Neural crest cell (in vitro differentiated cells): ENCODE results near the gene TNRC6B. TPM values are rescaled to one million over a fixed set of nuclear protein-coding genes. Genes with fewer than 3 reads are reported as not detected.

Experiments used
- DNase-seq: peaks from one replicate; pipeline ENCODE4 v3.0.0; 2021; ENCODE audit warnings: low read depth, mixed read lengths, low spot score
- H3K27ac Mint-ChIP-seq: one replicate; pipeline ENCODE4 v1.8.0; 2021; ENCODE audit warnings: mild to moderate bottlenecking, mixed read lengths; ENCODE audit not compliant: unreplicated experiment
- H3K27me3 Mint-ChIP-seq: 2 replicates; pipeline ENCODE4 v1.8.0; 2021; ENCODE audit warnings: low read depth, mild to moderate bottlenecking, mixed read lengths
- H3K36me3 Mint-ChIP-seq: 2 replicates; pipeline ENCODE4 v1.8.0; 2021; ENCODE audit warnings: low read depth, mild to moderate bottlenecking, mixed read lengths
- H3K4me1 Mint-ChIP-seq: 2 replicates; pipeline ENCODE4 v1.8.0; 2021; ENCODE audit warnings: mixed read lengths
- H3K4me3 Mint-ChIP-seq: one replicate; pipeline ENCODE4 v1.8.0; 2021; ENCODE audit warnings: mild to moderate bottlenecking, mixed read lengths
- H3K9me3 Mint-ChIP-seq: 2 replicates; pipeline ENCODE4 v1.8.0; 2021; ENCODE audit warnings: mixed read lengths
- CTCF ChIP-seq: fragments of 200-600 bp; sonication (generic); conservative IDR thresholded peaks from 2 replicates; pipeline ENCODE4 v1.5.0; 2021; ENCODE audit warnings: antibody characterized with exemption, mild to moderate bottlenecking
- total RNA-seq: library from RNA; stranded (reverse); gene quantifications from 2 replicates; pipeline ENCODE4 v1.2.1, GENCODE V29; 2021

Gene TNRC6B
- total RNA-seq, 1 donor from 2014 or later, result 36.8 TPM

GRCh38 chr22:40346185-40347118 is 168.7 kb downstream of the TNRC6B start, which contains the start of gene ADSL:
TSS of gene ADSL (plus strand) at chr22:40346500. CDS start at chr22:40346559, 59 bp downstream.
- H3K9me3 Mint-ChIP-seq, result no peaks in the 10 kb centered on the region
- peak within 1 kb of the TSS; percentile 98 for H3K4me3 Mint-ChIP-seq
- H3K4me1 Mint-ChIP-seq, result peaks cover 18% of the 10 kb centered on the region
- H3K27ac Mint-ChIP-seq, result peak within 1 kb of the TSS; percentile 97
- peak; percentile 86 for DNase-seq
- H3K27me3 Mint-ChIP-seq, result no peaks in the 10 kb centered on the region
- peak; percentile 19 for TF ChIP-seq CTCF
- no peaks in the 10 kb centered on the region for H3K36me3 Mint-ChIP-seq

- DNase-seq, result no peak
- no peaks in the 10 kb centered on the region for H3K9me3 Mint-ChIP-seq
- H3K27ac Mint-ChIP-seq, result no peak overlapping the region
- peak overlapping the region; percentile 98 for H3K4me3 Mint-ChIP-seq
- no peak for TF ChIP-seq CTCF
- no peaks in the 10 kb centered on the region for H3K36me3 Mint-ChIP-seq
- peaks cover 18% of the 10 kb centered on the region for H3K4me1 Mint-ChIP-seq
- H3K27me3 Mint-ChIP-seq, result no peaks in the 10 kb centered on the region
Observed at GRCh38 chr22:40347300-40347699, 169.6 kb downstream of the TNRC6B start.

DNA sequence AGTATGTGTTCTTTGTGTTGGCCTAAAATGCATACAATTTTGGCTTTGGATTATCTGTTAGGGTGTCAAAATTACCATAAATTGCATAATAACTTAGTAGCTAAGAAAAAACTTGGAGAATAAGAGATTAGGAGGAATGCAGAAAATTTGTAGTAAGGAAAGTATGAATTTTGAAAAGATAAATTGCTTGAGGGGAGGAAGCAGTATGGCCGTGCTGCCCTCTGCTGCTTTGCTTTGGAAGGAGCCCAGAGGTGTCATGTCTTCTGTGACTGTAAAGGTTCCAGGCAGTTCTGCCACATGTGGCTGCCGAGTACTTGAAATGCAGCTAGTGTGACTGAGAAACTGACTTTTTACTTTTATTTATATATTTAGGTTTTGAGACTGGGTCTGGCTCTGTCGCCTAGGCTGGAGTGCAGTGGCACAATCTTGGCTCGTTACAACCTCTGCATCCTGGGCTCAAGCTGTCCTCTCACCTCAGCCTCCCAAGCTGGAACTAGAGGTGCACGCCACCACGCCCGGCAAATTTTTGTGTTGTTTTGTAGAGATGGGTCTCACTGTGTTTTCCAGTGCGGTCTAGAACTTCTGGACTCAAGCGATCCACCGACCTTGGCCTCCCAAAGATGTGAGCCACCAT is 170.4 kb downstream of the TNRC6B start:
- peak overlapping the region; percentile 78 for H3K27ac Mint-ChIP-seq
- H3K9me3 Mint-ChIP-seq, result no peaks in the 10 kb centered on the region
- peak; percentile 75 for TF ChIP-seq CTCF
- peak; percentile 14 for DNase-seq
- H3K36me3 Mint-ChIP-seq, result peaks cover 2% of the 10 kb centered on the region
- H3K4me3 Mint-ChIP-seq, result peak overlapping the region; percentile 98
- no peaks in the 10 kb centered on the region for H3K27me3 Mint-ChIP-seq
- H3K4me1 Mint-ChIP-seq, result peaks cover 18% of the 10 kb centered on the region

- H3K9me3 Mint-ChIP-seq, result no peaks in the 10 kb centered on the region
- no peak for TF ChIP-seq CTCF
- H3K27ac Mint-ChIP-seq, result no peak overlapping the region
- DNase-seq, result no peak
- H3K4me3 Mint-ChIP-seq, result no peak overlapping the region
- H3K27me3 Mint-ChIP-seq, result no peaks in the 10 kb centered on the region
- peaks cover 3% of the 10 kb centered on the region for H3K4me1 Mint-ChIP-seq
- H3K36me3 Mint-ChIP-seq, result peaks cover 12% of the 10 kb centered on the region
Observed at GRCh38 chr22:40352763-40353162, 175.0 kb downstream of the TNRC6B start.

DNA sequence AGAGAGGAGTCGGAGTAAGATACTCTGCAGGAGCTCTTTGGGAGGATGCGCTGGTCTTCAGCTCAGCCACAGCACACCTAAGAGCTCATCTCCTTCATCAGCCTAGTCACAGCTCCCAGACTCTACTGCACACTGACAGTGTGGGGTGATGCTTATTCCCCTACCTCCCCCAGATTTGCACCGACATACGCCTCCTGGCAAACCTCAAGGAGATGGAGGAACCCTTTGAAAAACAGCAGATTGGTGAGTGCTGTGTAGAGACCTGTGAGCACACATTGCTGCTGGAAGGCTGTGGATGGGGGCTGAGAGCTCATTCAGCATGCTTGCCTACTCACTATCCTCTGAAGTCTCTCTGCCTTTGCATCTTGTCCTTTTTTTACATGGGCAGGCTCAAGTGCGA is 183.4 kb downstream of the TNRC6B start:
- DNase-seq, result no peak
- no peak overlapping the region for H3K4me3 Mint-ChIP-seq
- TF ChIP-seq CTCF, result no peak
- H3K36me3 Mint-ChIP-seq, result peaks cover 38% of the 10 kb centered on the region
- H3K27me3 Mint-ChIP-seq, result no peaks in the 10 kb centered on the region
- H3K4me1 Mint-ChIP-seq, result no peaks in the 10 kb centered on the region
- H3K9me3 Mint-ChIP-seq, result no peaks in the 10 kb centered on the region
- H3K27ac Mint-ChIP-seq, result no peak overlapping the region
